Astrocyte (in vitro differentiated cells and primary cell): Measurements from ENCODE around the gene ESPNL. TPM values are rescaled to one million over a fixed set of nuclear protein-coding genes. Genes with fewer than 3 reads are reported as not detected.

Source experiments
- DNase-seq: peaks from one replicate; pipeline ENCODE4 v3.0.0-alpha.2; 2010; ENCODE audit warnings: low read depth
- FAIRE-seq: peaks from 2 replicates; lab custom pipeline; 2011; peaks lifted over from hg19 to GRCh38; lab: Jason Lieb, UNC
- H2AFZ ChIP-seq: 2 replicates; pipeline ENCODE4 v1.6.0; 2012; ENCODE audit warnings: low read depth, low read length, inconsistent platforms
- H3K27ac ChIP-seq: 2 replicates; pipeline ENCODE4 v1.5.1; 2011; ENCODE audit warnings: low read depth, low read length, inconsistent platforms
- H3K27me3 ChIP-seq: 2 replicates; pipeline ENCODE4 v1.6.0; 2011; ENCODE audit warnings: low read length, inconsistent platforms; ENCODE audit not compliant: insufficient read depth
- H3K36me3 ChIP-seq: 2 replicates; pipeline ENCODE4 v1.5.1; 2011; ENCODE audit warnings: low read length, inconsistent platforms; ENCODE audit not compliant: insufficient read depth
- H3K4me1 ChIP-seq: 2 replicates; pipeline ENCODE4 v1.5.1; 2011; ENCODE audit warnings: low read length, inconsistent platforms; ENCODE audit not compliant: insufficient read depth
- H3K4me2 ChIP-seq: 2 replicates; pipeline ENCODE4 v1.6.0; 2012; ENCODE audit warnings: low read length, inconsistent platforms
- H3K4me3 ChIP-seq: 2 replicates; pipeline ENCODE4 v1.5.1; 2011; ENCODE audit warnings: low read depth, mild to moderate bottlenecking, low read length, inconsistent platforms; ENCODE audit not compliant: insufficient read depth
- H3K79me2 ChIP-seq: 2 replicates; pipeline ENCODE4 v1.6.0; 2012; ENCODE audit warnings: mild to moderate bottlenecking, low read length, inconsistent platforms; ENCODE audit not compliant: insufficient read depth
- H3K9ac ChIP-seq: 2 replicates; pipeline ENCODE4 v1.6.0; 2012; ENCODE audit warnings: mild to moderate bottlenecking, low read length, inconsistent platforms
- H3K9me3 ChIP-seq: 2 replicates; pipeline ENCODE4 v1.5.1; 2012; ENCODE audit warnings: low read depth, mild to moderate bottlenecking, low read length, inconsistent platforms; ENCODE audit not compliant: insufficient read depth
- H4K20me1 ChIP-seq: 2 replicates; pipeline ENCODE4 v1.6.0; 2012; ENCODE audit warnings: low read length, inconsistent platforms; ENCODE audit not compliant: insufficient read depth
- H3K27ac Mint-ChIP-seq: one replicate; pipeline ENCODE4 v1.8.0; 2021; ENCODE audit warnings: mild to moderate bottlenecking, mixed read lengths; ENCODE audit not compliant: unreplicated experiment
- H3K27me3 Mint-ChIP-seq: one replicate; pipeline ENCODE4 v1.8.0; 2021; ENCODE audit warnings: low read depth, mixed read lengths; ENCODE audit not compliant: unreplicated experiment
- H3K36me3 Mint-ChIP-seq: one replicate; pipeline ENCODE4 v1.8.0; 2021; ENCODE audit warnings: low read depth, mixed read lengths; ENCODE audit not compliant: unreplicated experiment
- H3K4me1 Mint-ChIP-seq: one replicate; pipeline ENCODE4 v1.8.0; 2021; ENCODE audit warnings: low read depth, mixed read lengths; ENCODE audit not compliant: unreplicated experiment
- H3K4me3 Mint-ChIP-seq: one replicate; pipeline ENCODE4 v1.8.0; 2021; ENCODE audit warnings: mild to moderate bottlenecking, moderate library complexity, mixed read lengths; ENCODE audit not compliant: unreplicated experiment
- H3K9me3 Mint-ChIP-seq: one replicate; pipeline ENCODE4 v1.8.0; 2021; ENCODE audit warnings: mild to moderate bottlenecking, mixed read lengths; ENCODE audit not compliant: unreplicated experiment
- EZH2 ChIP-seq: IDR thresholded peaks from 2 replicates; pipeline ENCODE4 v1.6.1; 2012; ENCODE audit warnings: mild to moderate bottlenecking, low read length, inconsistent platforms; ENCODE audit not compliant: insufficient read depth
- total RNA-seq: library from RNA; stranded (reverse); gene quantifications from 2 replicates; pipeline ENCODE4 v1.2.1, GENCODE V29; 2021
- TF ChIP-seq, protein P1 (sequence below): IDR thresholded peaks from 2 replicates; pipeline ENCODE4 v1.5.1; 2011; ENCODE audit warnings: low read depth, mild to moderate bottlenecking, inconsistent platforms, low read length, moderate library complexity; ENCODE audit not compliant: insufficient read depth

ESPNL gene
- total RNA-seq, 1 donor from 2014 or later = not detected

DNA sequence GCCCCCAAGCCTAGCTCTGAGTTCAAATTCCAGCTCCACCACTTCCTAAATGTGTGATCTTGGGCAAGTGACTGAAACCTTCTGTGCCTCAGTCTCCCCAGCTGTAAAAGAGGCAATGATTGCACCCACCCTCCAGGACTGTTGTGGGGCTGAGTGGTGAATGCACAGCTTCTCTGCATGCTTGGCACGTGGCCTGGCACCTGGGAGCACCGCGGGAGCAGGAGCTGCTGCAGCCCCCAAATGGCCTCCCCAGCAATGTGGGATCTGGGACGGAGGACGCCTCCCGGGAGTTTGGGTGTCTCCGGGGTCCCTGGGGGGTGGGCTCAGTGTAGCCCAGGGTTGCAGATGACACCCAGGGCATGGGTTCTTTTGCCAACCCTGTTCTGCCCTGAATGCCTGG, 39.9 kb downstream of the ESPNL start:
- Histone ChIP-seq H3K9me3 (no peaks in the 10 kb centered on the region), H3K4me1 (peaks cover 5% of the 10 kb centered on the region), H2AFZ (no peak overlapping the region), H3K4me3 (no peak overlapping the region), H3K79me2 (no peaks in the 10 kb centered on the region), H4K20me1 (no peaks in the 10 kb centered on the region), H3K27me3 (no peaks in the 10 kb centered on the region), H3K4me2 (no peak overlapping the region), H3K9ac (no peak overlapping the region), H3K27ac (no peak overlapping the region), H3K36me3 (no peaks in the 10 kb centered on the region)
- no peak for DNase-seq
- Mint-ChIP-seq H3K27me3 (peaks cover 16% of the 10 kb centered on the region), H3K27ac (no peak overlapping the region), H3K4me3 (no peak overlapping the region), H3K9me3 (no peaks in the 10 kb centered on the region), H3K36me3 (peaks cover 2% of the 10 kb centered on the region), H3K4me1 (peaks cover 14% of the 10 kb centered on the region)
- TF ChIP-seq EZH2 = no peak
- TF ChIP-seq, protein P1, sequence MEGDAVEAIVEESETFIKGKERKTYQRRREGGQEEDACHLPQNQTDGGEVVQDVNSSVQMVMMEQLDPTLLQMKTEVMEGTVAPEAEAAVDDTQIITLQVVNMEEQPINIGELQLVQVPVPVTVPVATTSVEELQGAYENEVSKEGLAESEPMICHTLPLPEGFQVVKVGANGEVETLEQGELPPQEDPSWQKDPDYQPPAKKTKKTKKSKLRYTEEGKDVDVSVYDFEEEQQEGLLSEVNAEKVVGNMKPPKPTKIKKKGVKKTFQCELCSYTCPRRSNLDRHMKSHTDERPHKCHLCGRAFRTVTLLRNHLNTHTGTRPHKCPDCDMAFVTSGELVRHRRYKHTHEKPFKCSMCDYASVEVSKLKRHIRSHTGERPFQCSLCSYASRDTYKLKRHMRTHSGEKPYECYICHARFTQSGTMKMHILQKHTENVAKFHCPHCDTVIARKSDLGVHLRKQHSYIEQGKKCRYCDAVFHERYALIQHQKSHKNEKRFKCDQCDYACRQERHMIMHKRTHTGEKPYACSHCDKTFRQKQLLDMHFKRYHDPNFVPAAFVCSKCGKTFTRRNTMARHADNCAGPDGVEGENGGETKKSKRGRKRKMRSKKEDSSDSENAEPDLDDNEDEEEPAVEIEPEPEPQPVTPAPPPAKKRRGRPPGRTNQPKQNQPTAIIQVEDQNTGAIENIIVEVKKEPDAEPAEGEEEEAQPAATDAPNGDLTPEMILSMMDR = no peak
- FAIRE-seq = no peak

- Mint-ChIP-seq H3K36me3 (peaks cover 2% of the 10 kb centered on the region), H3K9me3 (no peaks in the 10 kb centered on the region), H3K4me3 (no peak overlapping the region), H3K4me1 (peaks cover 14% of the 10 kb centered on the region), H3K27me3 (peaks cover 13% of the 10 kb centered on the region), H3K27ac (no peak overlapping the region)
- H3K27ac ChIP-seq = no peak overlapping the region
- no peak overlapping the region for H3K4me2 ChIP-seq
- no peaks in the 10 kb centered on the region for H3K36me3 ChIP-seq
- no peaks in the 10 kb centered on the region for H3K27me3 ChIP-seq
- no peak for DNase-seq
- H3K9me3 ChIP-seq = no peaks in the 10 kb centered on the region
- peaks cover 5% of the 10 kb centered on the region for H3K4me1 ChIP-seq
- no peaks in the 10 kb centered on the region for H4K20me1 ChIP-seq
- TF ChIP-seq, protein P1 = no peak
- no peak for TF ChIP-seq EZH2
- no peaks in the 10 kb centered on the region for H3K79me2 ChIP-seq
- H2AFZ ChIP-seq = no peak overlapping the region
- no peak for FAIRE-seq
- H3K4me3 ChIP-seq = no peak overlapping the region
- no peak overlapping the region for H3K9ac ChIP-seq
Measured at GRCh38 chr2:238140721-238141540, 40.8 kb downstream of the ESPNL start.
